Measurements from ENCODE around the gene ZIC1. TPM values are rescaled to one million over a fixed set of nuclear protein-coding genes. Genes with fewer than 3 reads are reported as not detected.

The ZIC1 gene
- total RNA-seq, 1 experiment from 2014 or later, result not detected

DNA sequence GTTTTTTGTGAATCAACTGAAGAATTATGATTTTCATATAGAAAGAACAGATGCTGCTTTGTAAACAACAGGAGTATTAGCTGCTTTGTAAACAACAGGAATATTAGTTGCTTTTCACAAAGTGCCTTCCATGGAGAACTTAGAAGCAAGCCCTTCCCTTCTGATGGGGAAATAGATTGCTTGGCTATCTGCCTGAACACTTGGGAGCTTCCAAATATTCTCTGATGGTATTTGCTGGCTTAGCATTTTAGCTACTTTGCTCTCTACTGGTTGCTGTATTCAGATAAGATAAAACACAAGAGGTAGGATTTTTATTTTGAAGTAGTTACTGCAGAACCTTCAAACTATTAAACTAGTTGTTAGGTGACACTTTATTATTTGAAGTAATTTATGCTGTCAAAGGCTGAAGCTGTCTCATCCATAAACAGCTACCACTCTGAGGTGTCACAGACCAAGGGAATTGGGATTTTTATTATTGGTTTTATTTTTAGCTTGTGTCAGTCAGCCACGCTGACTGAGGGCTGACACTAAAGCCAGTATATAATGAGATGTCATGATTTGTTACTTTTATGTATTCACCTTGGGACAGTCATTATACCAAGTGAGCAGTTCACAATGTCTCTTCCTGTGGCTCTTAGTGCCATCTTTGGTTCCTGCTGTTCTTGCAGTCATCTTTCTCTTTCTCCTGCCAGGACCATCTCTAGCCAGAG is 50.0 kb downstream of the ZIC1 start:
- DNase-seq (ENCODE audit: low read depth, low spot score), result no peak
- no TSS peak for BruUV-seq (replicated peaks)
- no peaks in the 10 kb centered on the region for H3K4me1 ChIP-seq (ENCODE audit: control insufficient read depth in 1 of 2, insufficient read depth in 2 of 2, low read length in 2 of 2)
- ChIA-PET CTCF (no interaction called here), POLR2A (no interaction called here), RAD21 (ENCODE audit: low non-redundant PET in 1 of 2, low total read pairs in 2 of 2, uncharacterized antibody in 2 of 2, unreplicated experiment in 2 of 2) (no interaction called here)
- H3K9ac ChIP-seq (ENCODE audit: low read length), result no peak overlapping the region
- intact Hi-C loops (cut with micrococcal nuclease), result no loop called here
- no peaks in the 10 kb centered on the region for H3K9me2 ChIP-seq (ENCODE audit: insufficient read depth)
- H3K79me2 ChIP-seq (ENCODE audit: insufficient read depth, low read length), result no peaks in the 10 kb centered on the region
- no peaks in the 10 kb centered on the region for H4K20me1 ChIP-seq (ENCODE audit: insufficient read depth)
- H3K27ac ChIP-seq (ENCODE audit: low read depth, low read length), result no peak overlapping the region
- no peak overlapping the region for H3K4me2 ChIP-seq (ENCODE audit: low read length)
- no peak overlapping the region for H3K4me3 ChIP-seq (replicated peaks in 1 of 2; ENCODE audit: low read depth in 1 of 2, low read length in 2 of 2)
- H3K27me3 ChIP-seq (ENCODE audit: insufficient read depth, low read length), result no peaks in the 10 kb centered on the region
- TF ChIP-seq RAD21 (IDR thresholded peaks at IDR 0.05; ENCODE audit: low read depth) (no peak), SIN3A (IDR thresholded peaks at IDR 0.05; ENCODE audit: low read depth) (no peak), YY1 (IDR thresholded peaks at IDR 0.05; ENCODE audit: extremely low read depth, insufficient replicate concordance, low read depth, low read length) (no peak), ZFX (IDR thresholded peaks at IDR 0.05) (no peak), EGR1 (IDR thresholded peaks at IDR 0.05; ENCODE audit: low read depth) (no peak), TCF7L2 (IDR thresholded peaks at IDR 0.05; ENCODE audit: borderline replicate concordance, extremely low read depth, insufficient read depth, insufficient read length) (no peak), JUND (IDR thresholded peaks at IDR 0.05) (no peak), ZNF274 (IDR thresholded peaks at IDR 0.05; ENCODE audit: low read depth, low read length) (no peak), CBX3 (IDR thresholded peaks at IDR 0.05; ENCODE audit: low read depth) (no peak), POLR2A (IDR thresholded peaks at IDR 0.05; ENCODE audit: borderline replicate concordance, extremely low read depth, insufficient read depth, insufficient read length) (no peak), FOSL1 (IDR thresholded peaks at IDR 0.05; ENCODE audit: low read depth) (no peak), CEBPB (IDR thresholded peaks at IDR 0.05; ENCODE audit: low read depth) (no peak), SRF (IDR thresholded peaks at IDR 0.05; ENCODE audit: low read depth) (no peak), EZH2phosphoT487 (IDR thresholded peaks at IDR 0.05; ENCODE audit: borderline replicate concordance) (no peak), ELF1 (IDR thresholded peaks at IDR 0.05; ENCODE audit: borderline replicate concordance, low read depth) (no peak), EZH2 (IDR thresholded peaks at IDR 0.05) (no peak)
- TF ChIP-seq, protein P1, sequence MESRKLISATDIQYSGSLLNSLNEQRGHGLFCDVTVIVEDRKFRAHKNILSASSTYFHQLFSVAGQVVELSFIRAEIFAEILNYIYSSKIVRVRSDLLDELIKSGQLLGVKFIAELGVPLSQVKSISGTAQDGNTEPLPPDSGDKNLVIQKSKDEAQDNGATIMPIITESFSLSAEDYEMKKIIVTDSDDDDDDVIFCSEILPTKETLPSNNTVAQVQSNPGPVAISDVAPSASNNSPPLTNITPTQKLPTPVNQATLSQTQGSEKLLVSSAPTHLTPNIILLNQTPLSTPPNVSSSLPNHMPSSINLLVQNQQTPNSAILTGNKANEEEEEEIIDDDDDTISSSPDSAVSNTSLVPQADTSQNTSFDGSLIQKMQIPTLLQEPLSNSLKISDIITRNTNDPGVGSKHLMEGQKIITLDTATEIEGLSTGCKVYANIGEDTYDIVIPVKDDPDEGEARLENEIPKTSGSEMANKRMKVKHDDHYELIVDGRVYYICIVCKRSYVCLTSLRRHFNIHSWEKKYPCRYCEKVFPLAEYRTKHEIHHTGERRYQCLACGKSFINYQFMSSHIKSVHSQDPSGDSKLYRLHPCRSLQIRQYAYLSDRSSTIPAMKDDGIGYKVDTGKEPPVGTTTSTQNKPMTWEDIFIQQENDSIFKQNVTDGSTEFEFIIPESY (IDR thresholded peaks at IDR 0.05; ENCODE audit: extremely low read depth, insufficient replicate concordance, low read length), result no peak
- TF ChIP-seq, protein P2, sequence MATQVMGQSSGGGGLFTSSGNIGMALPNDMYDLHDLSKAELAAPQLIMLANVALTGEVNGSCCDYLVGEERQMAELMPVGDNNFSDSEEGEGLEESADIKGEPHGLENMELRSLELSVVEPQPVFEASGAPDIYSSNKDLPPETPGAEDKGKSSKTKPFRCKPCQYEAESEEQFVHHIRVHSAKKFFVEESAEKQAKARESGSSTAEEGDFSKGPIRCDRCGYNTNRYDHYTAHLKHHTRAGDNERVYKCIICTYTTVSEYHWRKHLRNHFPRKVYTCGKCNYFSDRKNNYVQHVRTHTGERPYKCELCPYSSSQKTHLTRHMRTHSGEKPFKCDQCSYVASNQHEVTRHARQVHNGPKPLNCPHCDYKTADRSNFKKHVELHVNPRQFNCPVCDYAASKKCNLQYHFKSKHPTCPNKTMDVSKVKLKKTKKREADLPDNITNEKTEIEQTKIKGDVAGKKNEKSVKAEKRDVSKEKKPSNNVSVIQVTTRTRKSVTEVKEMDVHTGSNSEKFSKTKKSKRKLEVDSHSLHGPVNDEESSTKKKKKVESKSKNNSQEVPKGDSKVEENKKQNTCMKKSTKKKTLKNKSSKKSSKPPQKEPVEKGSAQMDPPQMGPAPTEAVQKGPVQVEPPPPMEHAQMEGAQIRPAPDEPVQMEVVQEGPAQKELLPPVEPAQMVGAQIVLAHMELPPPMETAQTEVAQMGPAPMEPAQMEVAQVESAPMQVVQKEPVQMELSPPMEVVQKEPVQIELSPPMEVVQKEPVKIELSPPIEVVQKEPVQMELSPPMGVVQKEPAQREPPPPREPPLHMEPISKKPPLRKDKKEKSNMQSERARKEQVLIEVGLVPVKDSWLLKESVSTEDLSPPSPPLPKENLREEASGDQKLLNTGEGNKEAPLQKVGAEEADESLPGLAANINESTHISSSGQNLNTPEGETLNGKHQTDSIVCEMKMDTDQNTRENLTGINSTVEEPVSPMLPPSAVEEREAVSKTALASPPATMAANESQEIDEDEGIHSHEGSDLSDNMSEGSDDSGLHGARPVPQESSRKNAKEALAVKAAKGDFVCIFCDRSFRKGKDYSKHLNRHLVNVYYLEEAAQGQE (IDR thresholded peaks at IDR 0.05; ENCODE audit: low read depth), result no peak
- TF ChIP-seq, protein P3, sequence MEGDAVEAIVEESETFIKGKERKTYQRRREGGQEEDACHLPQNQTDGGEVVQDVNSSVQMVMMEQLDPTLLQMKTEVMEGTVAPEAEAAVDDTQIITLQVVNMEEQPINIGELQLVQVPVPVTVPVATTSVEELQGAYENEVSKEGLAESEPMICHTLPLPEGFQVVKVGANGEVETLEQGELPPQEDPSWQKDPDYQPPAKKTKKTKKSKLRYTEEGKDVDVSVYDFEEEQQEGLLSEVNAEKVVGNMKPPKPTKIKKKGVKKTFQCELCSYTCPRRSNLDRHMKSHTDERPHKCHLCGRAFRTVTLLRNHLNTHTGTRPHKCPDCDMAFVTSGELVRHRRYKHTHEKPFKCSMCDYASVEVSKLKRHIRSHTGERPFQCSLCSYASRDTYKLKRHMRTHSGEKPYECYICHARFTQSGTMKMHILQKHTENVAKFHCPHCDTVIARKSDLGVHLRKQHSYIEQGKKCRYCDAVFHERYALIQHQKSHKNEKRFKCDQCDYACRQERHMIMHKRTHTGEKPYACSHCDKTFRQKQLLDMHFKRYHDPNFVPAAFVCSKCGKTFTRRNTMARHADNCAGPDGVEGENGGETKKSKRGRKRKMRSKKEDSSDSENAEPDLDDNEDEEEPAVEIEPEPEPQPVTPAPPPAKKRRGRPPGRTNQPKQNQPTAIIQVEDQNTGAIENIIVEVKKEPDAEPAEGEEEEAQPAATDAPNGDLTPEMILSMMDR (IDR thresholded peaks at IDR 0.05 in 2 of 3, conservative IDR thresholded peaks at IDR 0.05 in 1 of 3; ENCODE audit: borderline replicate concordance in 1 of 3, insufficient read depth in 1 of 3, low read depth in 2 of 3, low read length in 2 of 3), result no peak
- H3K36me3 ChIP-seq (ENCODE audit: control insufficient read depth in 1 of 2, insufficient read depth in 2 of 2, low read length in 2 of 2), result no peaks in the 10 kb centered on the region
- ATAC-seq, result no peak
- H3K9me3 ChIP-seq (ENCODE audit: control insufficient read depth in 1 of 2, insufficient read depth in 1 of 2, low read depth in 1 of 2, low read length in 2 of 2), result no peaks in the 10 kb centered on the region
- H2AFZ ChIP-seq (ENCODE audit: low read depth, low read length, poor library complexity, severe bottlenecking), result no peak overlapping the region

All from HCT116 (cell line).